SK-N-SH treated with all-trans-retinoic acid at 6 μM for 48 hours (cell line): ENCODE measurements around the gene GRIK1.

Experiments
- CSDC2 ChIP-seq: fragments of 250-450 bp; sonication (Bioruptor Pico); IDR thresholded peaks from 2 replicates; pipeline ENCODE4 v1.5.0; 2020; ENCODE audit warnings: mild to moderate bottlenecking, moderate library complexity
- ISL1 ChIP-seq: fragments of 250-450 bp; sonication (Bioruptor Pico); IDR thresholded peaks from 2 replicates; pipeline ENCODE4 v2.1.2; 2022; ENCODE audit warnings: mild to moderate bottlenecking, moderate library complexity
- TCF4 ChIP-seq: fragments of 250-450 bp; sonication (Bioruptor Pico); IDR thresholded peaks from 2 replicates; pipeline ENCODE4 v1.8.0; 2021; ENCODE audit warnings: mild to moderate bottlenecking, moderate library complexity, borderline replicate concordance
- ZNF8 ChIP-seq: fragments of 450-650 bp; formaldehyde crosslinking; IDR thresholded peaks from 2 replicates; pipeline ENCODE4 v1.5.0; 2020; ENCODE audit warnings: mild to moderate bottlenecking, moderate library complexity

DNA sequence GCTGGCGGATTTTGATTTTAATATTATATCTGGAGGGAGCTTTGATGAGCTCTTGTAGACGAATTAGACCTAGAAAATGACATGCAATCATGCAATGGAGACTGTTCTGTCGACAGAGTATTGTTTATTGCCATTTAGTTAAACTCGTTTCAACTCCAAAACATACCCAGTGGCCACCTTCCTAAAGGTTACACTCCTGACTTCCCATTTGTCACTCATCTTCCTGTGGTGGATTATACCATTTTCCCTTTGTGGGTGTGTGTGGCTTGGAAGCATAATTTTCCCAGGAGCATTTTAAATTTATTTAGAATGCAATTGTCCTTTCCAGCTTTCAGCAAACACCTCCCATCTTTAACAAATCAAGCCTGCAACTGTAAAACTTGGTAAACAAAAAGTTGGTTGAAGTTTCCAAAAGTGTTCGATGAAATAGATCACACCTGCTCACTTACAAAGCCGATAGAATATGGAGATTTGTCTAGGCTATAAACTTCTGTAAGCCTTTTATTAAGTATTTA lies 266.6 kb downstream of the GRIK1 start:
- TF ChIP-seq TCF4 (CRISPR knock-in tag) (no peak), ZNF8 (CRISPR knock-in tag) (no peak), ISL1 (CRISPR knock-in tag) (no peak), CSDC2 (CRISPR knock-in tag) (no peak)
